ENCODE data around the gene PGP.

Gene PGP

GRCh38 chr16:2237102-2237482, 22.5 kb upstream of the PGP start:
- H3K4me1 ChIP-seq (ENCODE audit: control insufficient read depth, insufficient read depth, low read length) = peaks cover 17% of the 10 kb centered on the region
- peak overlapping the region; percentile 49 for H3K4me3 ChIP-seq (ENCODE audit: low read depth, low read length)
- H3K27ac ChIP-seq (ENCODE audit: low read depth, low read length) = no peak overlapping the region
- peaks cover 37% of the 10 kb centered on the region for H3K36me3 ChIP-seq (ENCODE audit: control insufficient read depth, insufficient read depth, low read length)
- H3K9me3 ChIP-seq (ENCODE audit: control insufficient read depth, insufficient read depth, low read depth, low read length) = no peaks in the 10 kb centered on the region
- H3K9ac ChIP-seq (ENCODE audit: low read length) = no peak overlapping the region
- peaks cover 25% of the 10 kb centered on the region for H3K27me3 ChIP-seq (ENCODE audit: control insufficient read depth, insufficient read depth, low read length)

DNA sequence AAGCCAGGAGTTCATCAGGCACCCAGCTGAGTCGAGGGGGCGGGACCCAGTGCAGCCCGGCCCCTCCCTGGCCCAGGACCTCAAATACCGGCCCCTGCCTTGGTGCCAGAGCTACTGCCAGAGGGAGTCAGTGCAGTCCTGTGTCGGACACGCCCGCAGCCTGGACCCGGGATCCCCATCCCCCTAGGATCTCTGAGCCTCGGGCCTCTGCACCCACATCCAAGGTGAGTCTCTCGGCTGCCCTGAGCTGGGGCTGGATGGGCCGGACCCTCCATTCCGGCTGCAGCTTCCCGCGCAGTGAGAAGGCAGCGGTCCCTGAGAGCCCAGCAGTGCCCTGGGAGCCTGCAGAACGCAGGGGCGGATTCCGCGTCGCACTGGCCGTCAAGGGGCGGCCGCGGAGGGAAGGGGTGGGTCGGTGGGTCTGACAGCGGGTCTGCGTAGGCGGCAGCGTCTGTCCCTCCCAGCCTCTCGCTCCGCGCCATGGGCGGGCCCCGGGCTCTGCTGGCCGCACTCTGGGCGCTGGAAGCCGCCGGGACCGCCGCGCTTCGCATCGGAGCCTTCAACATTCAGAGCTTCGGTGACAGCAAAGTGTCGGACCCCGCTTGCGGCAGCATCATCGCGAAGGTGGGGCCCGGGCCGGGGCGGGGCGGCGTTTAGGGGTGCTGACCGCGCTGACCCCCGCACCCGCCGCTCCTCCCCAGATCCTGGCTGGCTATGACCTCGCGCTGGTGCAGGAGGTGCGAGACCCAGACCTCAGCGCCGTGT, 21.9 kb upstream of the PGP start, which contains the start of gene DNASE1L2:
TSS of gene DNASE1L2 (plus strand) at position 108 of the 765 bp plus-strand sequence. CDS start at position 481, 373 bp downstream.
- Histone ChIP-seq H3K9ac (ENCODE audit: low read length) (no peak within 1 kb of the TSS), H3K4me3 (ENCODE audit: low read depth, low read length) (peak within 1 kb of the TSS; percentile 49), H3K27ac (ENCODE audit: low read depth, low read length) (no peak within 1 kb of the TSS), H3K36me3 (ENCODE audit: control insufficient read depth, insufficient read depth, low read length) (peaks cover 41% of the 10 kb centered on the region), H3K9me3 (ENCODE audit: control insufficient read depth, insufficient read depth, low read depth, low read length) (no peaks in the 10 kb centered on the region), H3K27me3 (ENCODE audit: control insufficient read depth, insufficient read depth, low read length) (peaks cover 25% of the 10 kb centered on the region), H3K4me1 (ENCODE audit: control insufficient read depth, insufficient read depth, low read length) (peaks cover 17% of the 10 kb centered on the region)

- Histone ChIP-seq H3K9ac (ENCODE audit: low read length) (no peak overlapping the region), H3K4me3 (ENCODE audit: low read depth, low read length) (peak overlapping the region; percentile 49; the same call in 1 of the 2 replicates), H3K4me1 (ENCODE audit: control insufficient read depth, insufficient read depth, low read length) (peaks cover 17% of the 10 kb centered on the region), H3K27me3 (ENCODE audit: control insufficient read depth, insufficient read depth, low read length) (peaks cover 25% of the 10 kb centered on the region), H3K27ac (ENCODE audit: low read depth, low read length) (no peak overlapping the region), H3K36me3 (ENCODE audit: control insufficient read depth, insufficient read depth, low read length) (peaks cover 48% of the 10 kb centered on the region), H3K9me3 (ENCODE audit: control insufficient read depth, insufficient read depth, low read depth, low read length) (no peaks in the 10 kb centered on the region)
Measured at GRCh38 chr16:2235695-2236336, 21.2 kb upstream of the PGP start.

- H3K4me3 ChIP-seq (ENCODE audit: low read depth, low read length) = no peak overlapping the region
- H3K36me3 ChIP-seq (ENCODE audit: control insufficient read depth, insufficient read depth, low read length) = peaks cover 53% of the 10 kb centered on the region
- peaks cover 17% of the 10 kb centered on the region for H3K4me1 ChIP-seq (ENCODE audit: control insufficient read depth, insufficient read depth, low read length)
- H3K9me3 ChIP-seq (ENCODE audit: control insufficient read depth, insufficient read depth, low read depth, low read length) = no peaks in the 10 kb centered on the region
- H3K27ac ChIP-seq (ENCODE audit: low read depth, low read length) = no peak overlapping the region
- no peak overlapping the region for H3K9ac ChIP-seq (ENCODE audit: low read length)
- peaks cover 25% of the 10 kb centered on the region for H3K27me3 ChIP-seq (ENCODE audit: control insufficient read depth, insufficient read depth, low read length)
Measured at GRCh38 chr16:2235234-2235651, 20.6 kb upstream of the PGP start.

- H3K4me1 ChIP-seq (ENCODE audit: control insufficient read depth, insufficient read depth, low read length) = peaks cover 17% of the 10 kb centered on the region
- H3K27ac ChIP-seq (ENCODE audit: low read depth, low read length) = no peak overlapping the region
- H3K4me3 ChIP-seq (ENCODE audit: low read depth, low read length) = no peak overlapping the region
- no peak overlapping the region for H3K9ac ChIP-seq (ENCODE audit: low read length)
- H3K9me3 ChIP-seq (ENCODE audit: control insufficient read depth, insufficient read depth, low read depth, low read length) = no peaks in the 10 kb centered on the region
- H3K36me3 ChIP-seq (ENCODE audit: control insufficient read depth, insufficient read depth, low read length) = peaks cover 58% of the 10 kb centered on the region
- peaks cover 25% of the 10 kb centered on the region for H3K27me3 ChIP-seq (ENCODE audit: control insufficient read depth, insufficient read depth, low read length)
Measured at GRCh38 chr16:2234813-2235170, 20.2 kb upstream of the PGP start.

GRCh38 chr16:2233872-2234812, 19.5 kb upstream of the PGP start:
- no peak overlapping the region for H3K9ac ChIP-seq (ENCODE audit: low read length)
- H3K36me3 ChIP-seq (ENCODE audit: control insufficient read depth, insufficient read depth, low read length) = peaks cover 62% of the 10 kb centered on the region

DNA sequence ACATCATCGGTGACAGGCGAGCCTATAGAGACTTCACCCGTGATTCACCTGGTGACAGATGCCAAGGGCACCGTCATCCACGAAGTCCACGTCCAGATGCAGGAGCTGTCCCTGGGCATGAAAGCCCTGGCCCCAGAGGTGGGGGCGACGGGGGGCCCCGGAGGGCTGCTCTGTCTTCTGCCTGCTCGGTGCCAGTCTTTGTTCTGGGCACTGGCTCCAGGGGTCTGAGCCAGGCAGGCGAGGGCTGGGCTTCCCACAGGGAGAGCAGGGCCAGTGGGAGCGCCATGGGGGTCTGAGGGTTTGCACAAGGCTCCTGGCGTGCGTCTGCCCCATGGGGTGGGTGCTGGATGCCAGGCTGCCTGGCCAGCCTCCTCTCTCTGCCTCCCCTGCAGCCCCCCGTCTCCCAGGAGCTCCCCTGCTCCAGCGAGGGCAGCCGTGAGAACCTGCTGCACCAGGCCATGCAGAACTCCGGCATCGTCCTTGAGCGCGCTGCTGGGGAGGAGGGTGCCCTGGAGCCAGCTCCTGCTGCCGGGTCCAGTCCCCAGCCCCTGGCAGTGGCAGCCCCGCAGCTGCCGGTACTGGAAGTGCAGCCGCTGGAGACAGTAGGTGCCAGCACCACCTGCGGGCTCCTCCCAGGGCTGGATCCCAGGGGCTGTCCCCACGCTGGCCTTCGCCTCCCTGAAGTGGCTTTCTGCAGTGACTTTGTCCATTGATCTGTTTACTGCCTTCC, 18.6 kb upstream of the PGP start:
- peaks cover 71% of the 10 kb centered on the region for H3K36me3 ChIP-seq (ENCODE audit: control insufficient read depth, insufficient read depth, low read length)
- H3K9ac ChIP-seq (ENCODE audit: low read length) = no peak overlapping the region
- no peak overlapping the region for H3K27ac ChIP-seq (ENCODE audit: low read depth, low read length)
- peaks cover 24% of the 10 kb centered on the region for H3K27me3 ChIP-seq (ENCODE audit: control insufficient read depth, insufficient read depth, low read length)
- no peak overlapping the region for H3K4me3 ChIP-seq (ENCODE audit: low read depth, low read length)
- H3K4me1 ChIP-seq (ENCODE audit: control insufficient read depth, insufficient read depth, low read length) = peaks cover 12% of the 10 kb centered on the region
- no peaks in the 10 kb centered on the region for H3K9me3 ChIP-seq (ENCODE audit: control insufficient read depth, insufficient read depth, low read depth, low read length)

More at GRCh38 chr16:2233872-2234812, 19.5 kb upstream of the PGP start:
- no peaks in the 10 kb centered on the region for H3K9me3 ChIP-seq (ENCODE audit: control insufficient read depth, insufficient read depth, low read depth, low read length)
- H3K4me3 ChIP-seq (ENCODE audit: low read depth, low read length) = no peak overlapping the region
- H3K27ac ChIP-seq (ENCODE audit: low read depth, low read length) = no peak overlapping the region
- H3K27me3 ChIP-seq (ENCODE audit: control insufficient read depth, insufficient read depth, low read length) = peaks cover 25% of the 10 kb centered on the region
- H3K4me1 ChIP-seq (ENCODE audit: control insufficient read depth, insufficient read depth, low read length) = peaks cover 17% of the 10 kb centered on the region

GRCh38 chr16:2232094-2232990, 17.7 kb upstream of the PGP start:
- H3K36me3 ChIP-seq (ENCODE audit: control insufficient read depth, insufficient read depth, low read length) = peaks cover 72% of the 10 kb centered on the region
- H3K27me3 ChIP-seq (ENCODE audit: control insufficient read depth, insufficient read depth, low read length) = peaks cover 15% of the 10 kb centered on the region
- H3K9me3 ChIP-seq (ENCODE audit: control insufficient read depth, insufficient read depth, low read depth, low read length) = no peaks in the 10 kb centered on the region
- H3K4me3 ChIP-seq (ENCODE audit: low read depth, low read length) = no peak overlapping the region
- peaks cover 7% of the 10 kb centered on the region for H3K4me1 ChIP-seq (ENCODE audit: control insufficient read depth, insufficient read depth, low read length)
- no peak overlapping the region for H3K9ac ChIP-seq (ENCODE audit: low read length)
- no peak overlapping the region for H3K27ac ChIP-seq (ENCODE audit: low read depth, low read length)

DNA sequence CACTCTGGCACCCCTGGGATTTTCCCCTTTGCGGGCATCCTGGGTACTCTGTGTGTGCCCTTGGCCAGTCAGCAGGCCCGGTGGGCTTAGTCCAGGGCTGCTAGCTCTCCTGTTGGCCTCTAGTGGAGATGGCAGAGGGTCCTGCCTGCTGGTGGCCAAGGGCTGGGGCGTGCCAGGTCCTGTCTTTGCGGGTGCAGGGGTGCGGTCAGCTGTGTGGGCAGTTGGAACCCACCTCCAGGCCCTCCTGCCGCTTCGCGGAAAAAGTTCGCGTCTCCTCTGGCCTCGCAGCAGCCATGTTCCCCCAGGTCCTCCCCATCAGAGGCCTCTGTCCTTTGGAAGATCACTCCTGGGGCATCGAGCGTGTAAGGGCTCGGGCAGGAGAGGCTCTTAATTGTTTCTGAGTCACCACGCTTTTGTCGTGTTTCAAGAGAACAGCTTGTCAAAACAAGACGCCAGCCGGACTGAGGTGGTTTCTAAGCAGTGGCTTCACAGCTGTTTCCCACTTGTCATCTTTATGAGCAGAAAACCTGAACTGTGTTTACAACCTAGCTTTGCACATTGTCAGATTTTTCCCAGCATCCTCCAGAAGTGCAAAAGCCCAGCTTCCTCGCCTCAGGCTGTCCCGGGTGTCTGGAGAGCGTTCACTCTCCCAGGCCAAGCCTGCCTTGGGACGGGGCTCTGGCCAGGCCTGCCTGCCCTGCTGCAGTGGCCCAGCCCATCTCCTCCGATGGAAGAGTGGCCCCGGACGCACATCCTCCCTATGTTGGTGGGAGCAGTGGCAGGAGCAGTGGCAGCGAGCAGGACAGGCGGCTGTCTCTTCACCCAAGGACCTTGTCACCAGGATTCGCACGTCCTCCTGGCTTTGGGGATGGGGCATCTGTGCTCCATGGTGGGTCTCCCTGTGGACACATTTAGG, 16.6 kb upstream of the PGP start:
- no peak overlapping the region for H3K27ac ChIP-seq (ENCODE audit: low read depth, low read length)
- H3K9ac ChIP-seq (ENCODE audit: low read length) = no peak overlapping the region
- peaks cover 76% of the 10 kb centered on the region for H3K36me3 ChIP-seq (ENCODE audit: control insufficient read depth, insufficient read depth, low read length)
- no peaks in the 10 kb centered on the region for H3K9me3 ChIP-seq (ENCODE audit: control insufficient read depth, insufficient read depth, low read depth, low read length)
- peaks cover 5% of the 10 kb centered on the region for H3K27me3 ChIP-seq (ENCODE audit: control insufficient read depth, insufficient read depth, low read length)
- H3K4me3 ChIP-seq (ENCODE audit: low read depth, low read length) = no peak overlapping the region
- peaks cover 3% of the 10 kb centered on the region for H3K4me1 ChIP-seq (ENCODE audit: control insufficient read depth, insufficient read depth, low read length)

All from HUES6 (cell line).